LNCaP clone FGC (cell line): ENCODE measurements around the gene MT1X.

Source experiments
- DNase-seq: peaks from one replicate; pipeline ENCODE4 v3.0.0-alpha.2; 2011; ENCODE audit warnings: low read depth
- H3K4me3 ChIP-seq: 2 replicates; pipeline ENCODE4 v1.5.1; 2011; ENCODE audit warnings: mild to moderate bottlenecking, low read depth, low read length, control low read depth
- TF ChIP-seq, protein P1 (sequence below): IDR thresholded peaks from 2 replicates; pipeline ENCODE4 v1.5.1; 2012; ENCODE audit warnings: mild to moderate bottlenecking; ENCODE audit not compliant: control insufficient read depth, insufficient read depth; ENCODE audit errors: extremely low read depth

The MT1X gene

DNA sequence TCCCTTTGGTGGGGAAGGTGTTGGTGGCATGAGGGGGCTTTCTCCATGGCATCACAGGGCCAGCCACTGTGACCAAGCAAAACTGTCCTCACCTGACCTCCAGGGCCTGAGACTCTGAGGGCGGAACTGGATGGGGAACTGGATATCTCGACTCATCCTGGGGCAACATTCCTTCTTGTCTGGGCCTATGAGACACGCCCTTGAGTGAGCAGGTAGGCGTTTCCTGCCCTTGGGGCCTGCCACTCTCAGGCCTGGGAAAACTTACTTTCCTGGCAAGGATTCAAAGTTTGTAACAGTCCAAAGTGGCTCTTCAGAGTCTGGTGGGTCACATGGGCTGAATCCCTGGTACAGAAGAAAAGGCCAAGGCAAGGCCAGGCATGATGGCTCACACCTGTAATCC lies 9.6 kb downstream of the MT1X start:
- no peak overlapping the region for H3K4me3 ChIP-seq
- DNase-seq: no peak
- TF ChIP-seq, protein P1, sequence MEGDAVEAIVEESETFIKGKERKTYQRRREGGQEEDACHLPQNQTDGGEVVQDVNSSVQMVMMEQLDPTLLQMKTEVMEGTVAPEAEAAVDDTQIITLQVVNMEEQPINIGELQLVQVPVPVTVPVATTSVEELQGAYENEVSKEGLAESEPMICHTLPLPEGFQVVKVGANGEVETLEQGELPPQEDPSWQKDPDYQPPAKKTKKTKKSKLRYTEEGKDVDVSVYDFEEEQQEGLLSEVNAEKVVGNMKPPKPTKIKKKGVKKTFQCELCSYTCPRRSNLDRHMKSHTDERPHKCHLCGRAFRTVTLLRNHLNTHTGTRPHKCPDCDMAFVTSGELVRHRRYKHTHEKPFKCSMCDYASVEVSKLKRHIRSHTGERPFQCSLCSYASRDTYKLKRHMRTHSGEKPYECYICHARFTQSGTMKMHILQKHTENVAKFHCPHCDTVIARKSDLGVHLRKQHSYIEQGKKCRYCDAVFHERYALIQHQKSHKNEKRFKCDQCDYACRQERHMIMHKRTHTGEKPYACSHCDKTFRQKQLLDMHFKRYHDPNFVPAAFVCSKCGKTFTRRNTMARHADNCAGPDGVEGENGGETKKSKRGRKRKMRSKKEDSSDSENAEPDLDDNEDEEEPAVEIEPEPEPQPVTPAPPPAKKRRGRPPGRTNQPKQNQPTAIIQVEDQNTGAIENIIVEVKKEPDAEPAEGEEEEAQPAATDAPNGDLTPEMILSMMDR: no peak

DNA sequence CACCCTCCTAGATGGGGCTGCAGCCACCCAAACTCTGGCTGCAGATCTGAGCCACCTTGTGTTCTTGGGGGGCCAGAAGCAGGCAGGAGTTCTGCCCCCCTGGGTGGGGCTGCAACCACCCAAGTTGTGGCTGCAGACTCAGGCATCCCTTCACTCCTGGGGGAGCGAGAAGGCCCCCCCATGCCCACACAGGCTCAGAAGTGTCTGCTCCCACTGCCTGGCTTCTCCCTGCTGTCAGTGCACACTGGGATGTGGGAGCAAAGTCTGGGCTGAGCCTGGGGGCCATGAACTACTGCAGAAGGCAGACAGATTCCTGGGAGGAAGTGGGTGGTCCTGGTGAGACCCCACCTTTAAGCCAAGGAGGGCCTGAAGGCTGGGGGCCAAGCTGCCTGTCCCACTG lies 13.0 kb downstream of the MT1X start:
- TF ChIP-seq, protein P1: no peak
- DNase-seq: no peak
- no peak overlapping the region for H3K4me3 ChIP-seq

DNA sequence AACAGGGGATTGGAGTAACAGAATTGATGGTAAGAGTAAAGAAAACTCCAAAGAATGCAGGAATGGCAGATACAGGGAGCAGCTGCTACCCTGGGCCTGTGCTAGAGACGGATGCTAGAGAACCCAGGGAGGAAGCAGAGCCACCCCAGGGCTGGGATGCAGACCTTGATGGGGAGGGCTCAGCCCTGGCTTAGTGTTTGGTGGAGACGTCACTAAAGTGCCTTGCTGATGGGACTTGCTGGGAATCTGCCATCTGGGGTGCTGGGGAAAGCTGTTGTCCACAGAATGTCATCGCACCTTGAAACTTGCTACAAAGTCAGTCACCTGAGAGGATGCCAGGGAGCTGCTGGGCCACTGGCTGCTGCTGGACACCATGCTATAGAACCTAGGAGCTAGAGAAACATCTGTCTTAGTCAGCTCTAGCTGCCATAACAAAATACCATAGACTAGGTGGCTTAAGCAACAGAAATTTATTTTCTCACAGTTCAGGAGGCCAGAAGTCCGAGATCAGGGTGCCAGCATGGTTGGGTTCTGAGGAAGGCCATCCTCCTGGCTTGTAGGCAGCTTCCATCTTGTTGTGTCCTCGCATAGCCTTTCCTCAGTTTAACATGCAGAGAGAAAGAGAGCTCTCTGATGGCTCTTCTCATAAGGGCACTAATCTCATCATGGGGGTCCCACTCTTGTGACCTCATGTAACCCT lies 15.3 kb downstream of the MT1X start:
- DNase-seq: no peak
- no peak overlapping the region for H3K4me3 ChIP-seq
- TF ChIP-seq, protein P1: no peak

DNA sequence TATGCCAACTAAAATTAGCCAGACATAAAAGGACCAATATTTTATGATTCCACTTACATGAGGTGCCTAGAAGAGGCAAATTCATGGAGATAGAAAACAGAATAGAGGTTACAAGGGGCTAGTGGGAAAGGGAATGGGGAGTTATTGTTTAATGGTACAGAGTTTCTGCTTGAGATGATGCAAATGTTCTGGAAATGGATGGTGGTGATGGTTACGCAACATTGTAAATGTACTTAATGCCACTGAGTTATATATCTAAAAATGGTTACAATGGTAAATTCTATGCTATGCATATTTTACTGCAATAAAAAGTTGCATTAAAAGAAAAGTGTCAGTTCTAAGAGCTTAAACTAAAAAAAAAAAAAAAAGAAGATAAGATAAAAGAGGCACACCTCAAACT lies 17.9 kb downstream of the MT1X start:
- DNase-seq: no peak
- TF ChIP-seq, protein P1: no peak
- H3K4me3 ChIP-seq: no peak overlapping the region

DNA sequence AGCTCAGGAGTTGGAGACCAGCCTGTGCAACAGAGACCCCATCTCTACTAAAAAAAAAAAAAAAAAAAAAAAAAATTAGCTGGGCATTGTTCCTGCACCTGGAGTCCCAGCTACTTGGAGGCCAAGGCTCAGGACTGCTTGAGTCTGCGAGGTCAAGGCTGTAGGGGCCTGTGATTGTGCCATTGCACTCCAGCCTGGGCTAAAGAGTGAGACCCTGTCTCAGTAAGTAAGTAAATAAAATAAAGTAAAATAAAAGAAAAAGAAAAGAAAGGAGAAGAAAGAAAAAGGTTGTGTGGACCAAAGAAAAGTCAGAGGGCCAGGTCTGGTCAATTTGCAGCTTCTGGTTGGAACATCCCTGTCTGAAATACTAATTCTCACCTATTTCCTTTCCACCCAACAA lies 18.4 kb downstream of the MT1X start:
- H3K4me3 ChIP-seq: no peak overlapping the region
- TF ChIP-seq, protein P1: no peak
- no peak for DNase-seq

DNA sequence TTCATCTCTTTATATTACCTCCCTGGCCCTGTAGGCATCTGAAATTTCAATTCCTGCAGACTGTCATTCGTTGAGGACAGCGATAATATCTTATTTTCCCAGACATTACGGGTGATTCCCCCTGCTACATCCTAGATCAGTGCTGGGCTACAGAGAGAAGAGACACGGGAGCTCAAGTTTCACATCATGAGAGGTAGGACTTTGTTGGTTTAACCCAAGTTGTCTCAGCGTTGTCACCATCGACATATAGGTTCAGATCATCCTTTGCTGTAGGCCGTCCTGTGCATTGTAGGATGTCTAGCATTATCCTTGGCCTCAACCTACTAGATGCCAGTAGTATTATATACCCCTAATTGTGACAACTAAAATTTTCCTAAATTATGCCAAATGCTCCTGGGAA lies 19.3 kb downstream of the MT1X start:
- TF ChIP-seq, protein P1: no peak
- DNase-seq: no peak
- no peak overlapping the region for H3K4me3 ChIP-seq

DNA sequence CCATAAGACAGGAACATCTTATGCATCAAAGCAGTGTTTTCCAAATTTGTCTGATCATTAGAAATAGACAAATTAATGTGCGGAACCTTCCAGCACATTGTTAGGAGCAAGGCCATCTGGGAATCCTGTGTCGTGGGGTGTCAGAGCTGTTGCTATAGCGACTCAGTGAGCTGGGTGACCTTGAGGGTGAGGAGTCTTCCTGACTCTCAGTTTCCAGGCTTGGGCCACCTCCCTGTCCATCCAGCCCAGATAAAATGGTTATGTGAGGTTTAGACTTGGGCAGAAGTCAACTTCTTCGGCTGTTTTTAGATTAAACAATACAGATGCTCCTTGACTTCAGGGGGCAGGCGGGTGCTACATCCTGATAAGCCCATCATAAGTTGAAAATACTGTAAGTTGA lies 20.6 kb downstream of the MT1X start:
- TF ChIP-seq, protein P1: no peak
- H3K4me3 ChIP-seq: no peak overlapping the region
- no peak for DNase-seq
